Aorta (tissue), 5 donors: ENCODE data around the gene CREBL2. TPM values are rescaled to one million over a fixed set of nuclear protein-coding genes. Genes with fewer than 3 reads are reported as not detected.
A peak's percentile ranks its signal among the peaks of the same experiment; 100 is the strongest.
"Not testable (repeated sequence)": the region's sequence is repeated elsewhere in the genome, so short reads cannot be mapped to it uniquely, and the experiment has no call there.

Experiments
- ATAC-seq: fragments of 200-7000 bp; cut with Tn5 transposase; one replicate; pipeline ENCODE4 v1.9.1; 2022; ENCODE audit warnings: moderate library complexity; ENCODE audit not compliant: low FRiP score
- DNase-seq, 2 donors: peaks; one replicate each; pipeline ENCODE4 v3.0.0-alpha.2; 2020
- H3K27ac ChIP-seq, 2 donors: one replicate each; pipeline ENCODE4 v1.5.1; 2013; ENCODE audit warnings: low read length in 2 of 2, mild to moderate bottlenecking in 2 of 2, moderate library complexity in 2 of 2, control low read depth in 1 of 2, inconsistent platforms in 1 of 2, low read depth in 1 of 2
- H3K27me3 ChIP-seq, 2 donors: one replicate each; pipeline ENCODE4 v1.6.1; 2013; ENCODE audit warnings: control low read depth in 1 of 2, low read length in 1 of 2, mild to moderate bottlenecking in 1 of 2, moderate library complexity in 1 of 2; ENCODE audit not compliant: insufficient read depth in 2 of 2, control insufficient read depth in 1 of 2
- H3K36me3 ChIP-seq, 2 donors: one replicate each; pipeline ENCODE4 v1.6.1; 2013; ENCODE audit warnings: control low read depth in 1 of 2, low read length in 1 of 2, mild to moderate bottlenecking in 1 of 2; ENCODE audit not compliant: insufficient read depth in 2 of 2, control insufficient read depth in 1 of 2
- H3K4me1 ChIP-seq, 2 donors: one replicate each; pipeline ENCODE4 v1.6.1; 2013; ENCODE audit warnings: low read length in 2 of 2, control low read depth in 1 of 2, mild to moderate bottlenecking in 1 of 2, moderate library complexity in 1 of 2; ENCODE audit not compliant: insufficient read depth in 2 of 2, control insufficient read depth in 1 of 2
- H3K4me3 ChIP-seq, 2 donors: one replicate each; pipeline ENCODE4 v1.5.1; 2013; ENCODE audit warnings: low read length in 2 of 2, control low read depth in 1 of 2, mild to moderate bottlenecking in 1 of 2
- H3K9me3 ChIP-seq: one replicate; pipeline ENCODE4 v1.6.1; 2013; ENCODE audit warnings: mild to moderate bottlenecking, low read length; ENCODE audit not compliant: control insufficient read depth
- WGBS, 2 donors: extraction: QIAGEN DNeasy Blood & Tissue Kit; methylation state at CpG; one replicate each; pipeline ENCODE4 v1.1.7; 2013; 5-methylcytosine and 5-hydroxymethylcytosine counted together
- intact Hi-C, 2 donors: fragments of 100-400 bp; cut with DNase I; formaldehyde crosslinking; loops; one replicate each; pipeline versions ENCODE4 v1.14.2 to v1.15.0; 2022
- polyA plus RNA-seq, 2 donors: library from polyadenylated mRNA; stranded (reverse); fragments of 200-250 nt; gene quantifications; one replicate each; pipeline ENCODE4 v1.2.3, GENCODE V29; 2013
- total RNA-seq, 2 donors: library from RNA; stranded (reverse); fragmentation: NEBNext Ultra II Directional; extraction: Animal tissue kit (Norgen Biotek cat#: 25700); gene quantifications; one replicate each; pipeline ENCODE4 v1.2.1, GENCODE V29; 2021
- donor health status: healthy with polysubstance abuse.
- donor health status: Bipolar disorder and iron deficiency.
- donor health status: DM: no; HTN: no; CAD: no.
- donor health status: DM: no; HTN: no; CAD: no.
- donor health status: DM: yes; HTN: yes; CAD: no.

Gene CREBL2
- total and polyA plus RNA-seq, 4 donors, result 26.6 to 47.1 (median 36.8) TPM

DNA sequence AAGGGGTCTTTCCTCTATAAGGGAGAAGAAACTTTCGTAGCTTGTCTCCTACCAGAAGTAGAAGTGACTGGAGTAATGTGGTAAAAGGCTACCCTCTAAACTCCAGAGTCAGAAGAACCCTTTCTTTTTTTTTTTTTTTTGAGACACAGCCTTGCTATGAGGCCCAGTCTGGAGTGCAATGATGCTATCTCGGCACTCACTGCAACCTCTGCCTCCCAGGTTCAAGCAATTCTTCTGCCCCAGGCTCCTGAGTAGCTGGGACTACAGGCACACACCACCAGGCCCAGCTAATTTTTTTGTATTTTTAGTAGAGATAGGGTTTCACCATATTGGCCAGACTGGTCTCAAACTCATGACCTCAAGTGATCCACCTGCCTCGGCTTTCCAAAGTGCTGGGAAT lies 23.2 kb upstream of the CREBL2 start:
- H3K36me3 ChIP-seq, ATAC-seq, intact Hi-C loops, H3K27ac ChIP-seq, H3K4me1 ChIP-seq, H3K27me3 ChIP-seq, H3K9me3 ChIP-seq, H3K4me3 ChIP-seq, DNase-seq: not testable (repeated sequence)
- WGBS, 2 donors, result 80 to 98% methylated on average over 3 of the region's 3 CpGs

DNA sequence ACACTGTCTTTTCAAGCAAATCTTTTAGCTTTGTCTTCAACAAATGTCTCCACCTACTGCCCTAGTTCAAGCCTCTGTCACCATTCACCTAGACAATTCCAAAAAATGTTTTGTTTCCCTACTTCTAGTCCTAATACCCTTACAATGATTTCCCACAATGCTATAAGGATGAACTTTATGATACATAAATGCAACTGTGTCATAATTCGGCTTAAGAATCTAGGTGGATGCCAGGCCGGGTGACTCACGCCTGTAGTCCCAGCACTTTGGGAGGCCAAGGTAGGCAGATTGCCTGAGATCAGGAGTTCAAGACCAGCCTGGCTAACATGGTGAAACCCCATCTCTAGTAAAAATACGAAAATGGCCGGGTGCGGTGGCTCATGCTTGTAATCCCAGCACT lies 20.7 kb upstream of the CREBL2 start:
- Histone ChIP-seq H3K27me3 (no peaks in the 10 kb centered on the region), H3K4me1 (no peaks in the 10 kb centered on the region), H3K4me3 (no peak overlapping the region), H3K36me3 (no peaks in the 10 kb centered on the region), H3K27ac (no peak overlapping the region), H3K9me3 (no peaks in the 10 kb centered on the region)
- intact Hi-C loops, result no loop called here
- ATAC-seq, result no peak
- DNase-seq, result no peak
- 95% methylated on average over 6 of the region's 6 CpGs for WGBS, 2 donors

DNA sequence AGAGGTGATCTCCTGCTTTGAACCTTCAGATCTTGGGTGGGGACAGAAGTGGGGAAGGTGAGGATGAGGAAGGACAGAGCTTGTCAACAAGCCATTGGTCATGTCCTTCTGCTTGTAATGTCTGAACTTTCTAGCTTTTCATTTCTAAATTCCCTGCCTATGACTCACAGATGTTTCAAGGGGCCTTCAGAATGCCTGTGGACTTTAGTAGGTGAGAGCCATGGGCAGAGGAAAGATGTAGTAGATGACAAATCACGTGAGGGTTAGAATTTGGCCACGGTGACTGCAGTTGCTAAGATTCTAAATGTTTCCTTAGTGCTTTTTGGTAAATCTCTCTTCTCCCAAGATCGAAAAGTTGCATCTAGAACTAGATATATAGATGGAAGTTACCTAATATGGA lies 18.7 kb upstream of the CREBL2 start:
- H3K36me3 ChIP-seq, result no peaks in the 10 kb centered on the region
- ATAC-seq (no peak), DNase-seq (no peak)
- H3K4me1 ChIP-seq, result no peaks in the 10 kb centered on the region
- WGBS, 2 donors, result 26 to 47% methylated on average over 3 of the region's 3 CpGs
- intact Hi-C loops, result no loop called here
- no peaks in the 10 kb centered on the region for H3K9me3 ChIP-seq
- peaks cover 0 to 2% of the 10 kb centered on the region in 2 donors for H3K27me3 ChIP-seq
- H3K4me3 ChIP-seq, result no peak overlapping the region
- H3K27ac ChIP-seq, result no peak overlapping the region

DNA sequence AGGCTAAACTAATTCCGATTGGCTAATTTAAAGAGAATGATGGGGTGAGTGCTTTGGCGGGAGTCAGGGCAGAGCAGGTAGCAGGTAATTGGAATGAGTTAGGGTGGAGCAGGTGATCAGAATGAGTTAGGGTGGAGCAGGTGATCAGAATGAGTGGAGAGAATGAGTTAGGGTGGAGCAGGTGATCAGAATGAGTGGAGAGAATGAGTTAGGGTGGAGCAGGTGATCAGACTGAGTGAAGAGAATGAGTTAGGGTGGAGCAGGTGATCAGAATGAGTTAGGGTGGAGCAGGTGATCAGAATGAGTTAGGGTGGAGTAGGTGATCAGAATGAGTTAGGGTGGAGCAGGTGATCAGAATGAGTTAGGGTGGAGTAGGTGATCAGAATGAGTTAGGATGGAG lies 15.7 kb upstream of the CREBL2 start:
- H3K27me3 ChIP-seq, H3K4me1 ChIP-seq, H3K27ac ChIP-seq, H3K9me3 ChIP-seq, DNase-seq, H3K36me3 ChIP-seq, H3K4me3 ChIP-seq, ATAC-seq, intact Hi-C loops: not testable (repeated sequence)
- 86 to 92% methylated on average over 2 of the region's 2 CpGs for WGBS, 2 donors

DNA sequence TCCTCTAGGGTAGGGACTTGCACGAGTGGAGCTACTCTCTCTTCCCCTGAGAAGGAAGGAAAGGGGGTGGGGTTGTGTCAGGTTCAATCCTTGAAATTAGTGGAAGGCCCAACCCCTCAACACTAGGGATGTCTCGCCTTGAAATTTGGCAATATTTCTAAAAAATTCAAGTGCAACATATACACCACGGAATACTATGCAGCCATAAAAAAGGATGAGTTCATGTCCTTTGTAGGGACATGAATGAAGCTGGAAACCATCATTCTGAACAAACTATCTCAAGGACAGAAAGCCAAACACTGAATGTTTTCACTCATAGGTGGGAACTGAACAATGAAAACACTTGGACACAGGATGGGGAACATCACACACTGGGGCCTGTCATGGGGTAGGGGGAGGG lies 15.1 kb upstream of the CREBL2 start:
- H3K27ac ChIP-seq, H3K27me3 ChIP-seq, H3K9me3 ChIP-seq, H3K36me3 ChIP-seq, ATAC-seq, DNase-seq, intact Hi-C loops, H3K4me3 ChIP-seq, H3K4me1 ChIP-seq: not testable (repeated sequence)
- WGBS, 2 donors, result 86 to 87% methylated on average over 3 of the region's 3 CpGs

DNA sequence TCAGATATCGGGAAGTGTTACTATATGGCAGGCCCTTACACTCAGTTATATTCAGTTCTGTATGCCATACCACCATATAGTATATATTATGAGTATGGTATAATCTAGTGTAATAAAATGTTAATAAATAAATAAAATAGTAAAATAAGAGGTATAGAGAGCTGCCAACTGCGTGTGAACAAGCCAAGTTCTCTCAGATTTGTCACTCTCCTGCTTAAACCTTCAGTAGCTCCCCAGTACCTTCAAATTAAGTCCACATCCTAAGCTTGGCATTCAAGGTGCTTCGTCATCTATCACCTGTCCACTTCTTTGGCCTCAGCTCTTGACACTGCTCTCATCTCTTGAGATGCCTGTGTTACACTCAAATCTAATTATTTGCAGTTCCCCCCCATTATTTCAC lies 12.8 kb upstream of the CREBL2 start:
- DNase-seq (no peak), ATAC-seq (no peak)
- Histone ChIP-seq H3K4me1 (no peaks in the 10 kb centered on the region), H3K36me3 (no peaks in the 10 kb centered on the region), H3K27ac (no peak overlapping the region), H3K9me3 (no peaks in the 10 kb centered on the region), H3K27me3 (peaks cover 0 to 2% of the 10 kb centered on the region in 2 donors), H3K4me3 (no peak overlapping the region)
- intact Hi-C loops, result no loop called here
- WGBS, 2 donors, result 82 to 86% methylated on average over 3 of the region's 3 CpGs

DNA sequence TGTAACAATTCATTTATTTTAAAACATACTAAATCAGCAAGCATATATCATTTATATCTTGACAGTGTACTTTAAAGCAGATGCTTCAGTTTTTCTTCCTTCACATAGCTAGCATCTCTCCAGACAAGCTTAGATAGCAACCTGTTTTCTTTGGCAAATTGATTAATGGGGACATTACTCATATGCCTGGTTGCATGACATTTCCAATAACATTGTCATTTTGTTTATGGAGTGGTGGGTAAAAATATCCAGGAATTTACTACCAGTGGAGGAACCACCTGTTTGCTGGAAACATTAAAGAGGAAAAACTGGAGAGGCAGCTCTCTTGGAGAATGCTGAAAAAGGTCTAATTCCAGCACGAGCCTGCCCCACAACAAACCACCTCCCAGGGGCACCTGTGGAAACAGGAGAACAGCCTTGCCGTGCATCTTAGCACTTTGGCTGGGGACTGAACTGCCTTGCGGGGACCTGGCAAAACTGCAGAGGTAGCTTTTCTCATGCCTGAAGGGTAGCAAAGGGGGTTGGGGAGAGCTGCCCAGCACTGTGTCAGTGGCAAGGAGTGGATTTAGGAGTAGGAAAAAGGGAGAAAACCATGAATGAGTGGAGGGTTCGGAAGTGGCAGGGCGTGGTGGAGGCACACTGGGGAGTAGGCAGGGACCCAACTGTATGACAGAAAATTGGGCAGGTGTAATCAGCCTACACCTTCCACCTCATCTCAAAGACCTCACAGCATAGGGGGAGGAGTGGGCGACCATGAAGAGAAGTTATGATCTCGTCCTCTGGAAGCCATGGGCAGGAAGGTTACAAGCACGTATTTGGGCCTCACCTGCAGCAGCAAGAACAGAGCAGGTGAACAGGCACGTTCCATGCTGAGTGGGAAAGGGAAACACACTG lies 11.7 kb upstream of the CREBL2 start:
- intact Hi-C loops, result no loop called here
- no peaks in the 10 kb centered on the region for H3K36me3 ChIP-seq
- H3K4me3 ChIP-seq, result no peak overlapping the region
- DNase-seq (no peak), ATAC-seq (no peak)
- WGBS, 2 donors, result 73 to 77% methylated on average over 9 of the region's 9 CpGs
- no peaks in the 10 kb centered on the region for H3K4me1 ChIP-seq
- H3K9me3 ChIP-seq, result no peaks in the 10 kb centered on the region
- H3K27me3 ChIP-seq, result peaks cover 0 to 2% of the 10 kb centered on the region in 2 donors
- no peak overlapping the region for H3K27ac ChIP-seq

DNA sequence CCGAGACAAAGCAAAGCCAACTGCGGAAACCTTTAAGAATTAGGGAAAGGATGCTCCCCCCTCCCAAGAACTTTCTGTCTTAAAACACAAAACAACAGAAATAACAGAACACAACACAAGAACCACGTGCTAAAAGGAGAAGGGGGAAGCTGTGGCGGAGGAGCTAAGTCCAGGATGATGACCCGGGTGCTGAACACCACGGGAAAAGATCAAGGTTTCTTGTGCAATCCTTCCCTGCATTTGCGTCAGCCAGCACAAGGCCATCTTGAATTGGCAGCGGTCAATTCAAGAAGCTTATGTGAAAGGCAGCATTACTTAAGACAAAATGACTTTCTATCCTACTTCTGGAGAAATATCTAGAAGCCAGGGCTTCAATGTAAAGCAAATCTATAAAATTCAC lies 11.0 kb upstream of the CREBL2 start:
- no peak overlapping the region for H3K27ac ChIP-seq
- ATAC-seq (no peak), DNase-seq (peak in 1 of 2 donors; percentile 81)
- intact Hi-C loops, result no loop called here
- H3K36me3 ChIP-seq, result no peaks in the 10 kb centered on the region
- no peak overlapping the region for H3K4me3 ChIP-seq
- peaks cover 0 to 2% of the 10 kb centered on the region in 2 donors for H3K27me3 ChIP-seq
- no peaks in the 10 kb centered on the region for H3K4me1 ChIP-seq
- no peaks in the 10 kb centered on the region for H3K9me3 ChIP-seq
- 80 to 82% methylated on average over 8 of the region's 8 CpGs for WGBS, 2 donors

DNA sequence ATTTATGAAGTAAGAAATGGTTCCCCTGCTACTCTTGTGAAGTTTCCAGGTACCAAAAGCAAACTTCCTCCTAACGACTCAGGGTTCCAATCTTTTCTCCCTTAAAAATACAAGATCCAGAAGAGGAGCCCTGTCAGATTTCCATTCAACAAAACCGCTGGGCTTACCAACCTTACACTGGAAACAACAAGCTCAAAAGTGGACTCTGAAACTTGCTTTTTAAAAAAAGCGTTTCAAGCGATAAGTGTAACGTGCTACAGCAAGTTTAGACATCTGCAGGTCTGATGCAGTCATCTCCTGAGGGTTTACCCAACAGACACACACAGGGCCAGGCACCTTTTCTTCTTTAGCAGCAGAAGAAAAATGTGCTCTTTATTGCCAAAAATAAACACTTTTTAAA lies 6.9 kb upstream of the CREBL2 start:
- no peaks in the 10 kb centered on the region for H3K27me3 ChIP-seq
- DNase-seq (no peak), ATAC-seq (no peak)
- H3K4me3 ChIP-seq, result no peak overlapping the region
- intact Hi-C loops, result no loop called here
- no peak overlapping the region for H3K27ac ChIP-seq
- no peaks in the 10 kb centered on the region for H3K4me1 ChIP-seq
- H3K36me3 ChIP-seq, result no peaks in the 10 kb centered on the region
- H3K9me3 ChIP-seq, result no peaks in the 10 kb centered on the region
- WGBS, 2 donors, result 71 to 73% methylated on average over 5 of the region's 5 CpGs
